Fibroblast of the aortic adventitia (primary cell): ENCODE results near the gene DYNC2I2. TPM values are rescaled to one million over a fixed set of nuclear protein-coding genes. Genes with fewer than 3 reads are reported as not detected.

Experiments used
- DNase-seq: peaks from one replicate; pipeline ENCODE4 v3.0.0-alpha.2; 2010; ENCODE audit warnings: low read depth
- H3K4me3 ChIP-seq: 2 replicates; pipeline ENCODE4 v1.5.1; 2011; ENCODE audit warnings: low read depth, mild to moderate bottlenecking, control low read depth, low read length, moderate library complexity
- CTCF ChIP-seq: IDR thresholded peaks from 2 replicates; pipeline ENCODE4 v1.5.1; 2011; ENCODE audit warnings: mild to moderate bottlenecking, low read length, control low read depth, inconsistent platforms; ENCODE audit not compliant: insufficient read depth
- total RNA-seq: library from RNA; depleted of rRNA; stranded (reverse); fragments of >200 nt; gene quantifications from 2 replicates; pipeline ENCODE4 v1.2.3, GENCODE V29; 2012; ENCODE audit warnings: low replicate concordance

Gene DYNC2I2
- total RNA-seq, 1 donor, result 65.7 TPM

GRCh38 chr9:128615571-128615970, 41.1 kb downstream of the DYNC2I2 start:
- TF ChIP-seq CTCF, result no peak
- DNase-seq, result no peak
- no peak overlapping the region for H3K4me3 ChIP-seq

GRCh38 chr9:128614728-128615127, 41.9 kb downstream of the DYNC2I2 start:
- no peak for DNase-seq
- TF ChIP-seq CTCF, result no peak
- no peak overlapping the region for H3K4me3 ChIP-seq

- TF ChIP-seq CTCF, result no peak
- no peak for DNase-seq
- no peak overlapping the region for H3K4me3 ChIP-seq
Measured at GRCh38 chr9:128611600-128612394, 44.9 kb downstream of the DYNC2I2 start.

GRCh38 chr9:128610897-128611296, 45.8 kb downstream of the DYNC2I2 start:
- no peak overlapping the region for H3K4me3 ChIP-seq
- no peak for DNase-seq
- TF ChIP-seq CTCF, result no peak

- TF ChIP-seq CTCF, result no peak
- peak; percentile 52 for DNase-seq
- H3K4me3 ChIP-seq, result no peak overlapping the region
Measured at GRCh38 chr9:128607642-128608350, 48.9 kb downstream of the DYNC2I2 start.

GRCh38 chr9:128603697-128604096, 53.0 kb downstream of the DYNC2I2 start:
- no peak for TF ChIP-seq CTCF
- DNase-seq, result no peak
- no peak overlapping the region for H3K4me3 ChIP-seq
